Natural killer cell (primary cell): ENCODE measurements around the gene IRAK1. TPM values are rescaled to one million over a fixed set of nuclear protein-coding genes. Genes with fewer than 3 reads are reported as not detected.

ENCODE experiments used
- ATAC-seq, 3 donors: fragments of 150-1000 bp in 2 of 3; fragments of 200-7000 bp in 1 of 3; cut with Tn5 transposase; 1 replicate in 1 of 3; 2 replicates in 2 of 3; pipeline ENCODE4 v1.10.0; 2021; ENCODE audit warnings: mild to moderate bottlenecking in 2 of 3, moderate library complexity in 2 of 3
- DNase-seq, 2 donors: peaks; one replicate each; pipeline versions ENCODE4 v3.0.0 to v3.0.0-alpha.2; 2013 to 2021; ENCODE audit warnings: mixed read lengths in 1 of 2
- H3K27ac ChIP-seq: one replicate; pipeline ENCODE4 v1.5.1; 2013; ENCODE audit warnings: mild to moderate bottlenecking, low read length
- H3K27me3 ChIP-seq: one replicate; pipeline ENCODE4 v1.6.1; 2013; ENCODE audit warnings: low read length; ENCODE audit not compliant: control insufficient read depth, insufficient read depth
- H3K36me3 ChIP-seq: one replicate; pipeline ENCODE4 v1.6.1; 2013; ENCODE audit warnings: low read length; ENCODE audit not compliant: control insufficient read depth, insufficient read depth
- H3K4me1 ChIP-seq: one replicate; pipeline ENCODE4 v1.6.1; 2013; ENCODE audit warnings: low read length; ENCODE audit not compliant: control insufficient read depth, insufficient read depth
- H3K4me3 ChIP-seq: one replicate; pipeline ENCODE4 v1.5.1; 2013; ENCODE audit warnings: low read length
- H3K9me3 ChIP-seq: one replicate; pipeline ENCODE4 v1.6.1; 2013; ENCODE audit warnings: low read length; ENCODE audit not compliant: control insufficient read depth, insufficient read depth
- H3K27ac Mint-ChIP-seq, 2 donors: one replicate each; pipeline ENCODE4 v1.8.0; 2022; ENCODE audit warnings: mild to moderate bottlenecking in 2 of 2, mixed read lengths in 2 of 2, moderate library complexity in 1 of 2
- H3K27me3 Mint-ChIP-seq, 2 donors: one replicate each; pipeline ENCODE4 v1.8.0; 2022; ENCODE audit warnings: low read depth in 2 of 2, mixed read lengths in 2 of 2
- H3K36me3 Mint-ChIP-seq: one replicate; pipeline ENCODE4 v1.8.0; 2022; ENCODE audit warnings: mixed read lengths
- H3K4me1 Mint-ChIP-seq, 2 donors: one replicate each; pipeline ENCODE4 v1.8.0; 2022; ENCODE audit warnings: mixed read lengths in 2 of 2
- H3K4me3 Mint-ChIP-seq: one replicate; pipeline ENCODE4 v1.8.0; 2022; ENCODE audit warnings: mild to moderate bottlenecking, moderate library complexity, mixed read lengths
- H3K9me3 Mint-ChIP-seq, 2 donors: one replicate each; pipeline ENCODE4 v1.8.0; 2022; ENCODE audit warnings: mixed read lengths in 2 of 2
- CTCF ChIP-seq: fragments of 200-600 bp; IDR thresholded peaks from one replicate; pipeline ENCODE4 v1.8.0; 2022; ENCODE audit warnings: antibody characterized with exemption
- WGBS: methylation state at CpG from one replicate; pipeline ENCODE4 v1.1.7; 2013; ENCODE audit warnings: missing lambda C conversion rate; ENCODE audit not compliant: insufficient coverage; 5-methylcytosine and 5-hydroxymethylcytosine counted together
- intact Hi-C: fragments of 100-400 bp; cut with micrococcal nuclease; formaldehyde crosslinking; loops from one replicate; pipeline ENCODE4 v1.14.2; 2022
- total RNA-seq, 4 donors: library from RNA; stranded (reverse); fragments of 120-200 nt in 1 of 4; gene quantifications; one replicate each; pipeline versions ENCODE4 v1.2.3 to v1.2.4, GENCODE V29; 2013 to 2022

IRAK1 gene
- total RNA-seq, 3 donors from 2014 or later (not counting 1 experiment from before 2014, with no cell fraction given) = 87.5 to 114 (median 107) TPM

GRCh38 chrX:154023276-154024000 is 3.7 kb upstream of the IRAK1 start:
- Mint-ChIP-seq H3K27me3 (no peaks in the 10 kb centered on the region), H3K4me1 (peaks cover 0 to 7% of the 10 kb centered on the region in 2 donors), H3K36me3 (no peaks in the 10 kb centered on the region), H3K9me3 (no peaks in the 10 kb centered on the region), H3K27ac (peak overlapping the region in 1 of 2 donors; percentile 42), H3K4me3 (no peak overlapping the region)
- no peak for DNase-seq
- TF ChIP-seq CTCF = no peak
- Histone ChIP-seq H3K4me3 (no peak overlapping the region), H3K27me3 (no peaks in the 10 kb centered on the region), H3K36me3 (peaks cover 17% of the 10 kb centered on the region), H3K4me1 (peaks cover 20% of the 10 kb centered on the region), H3K27ac (no peak overlapping the region), H3K9me3 (no peaks in the 10 kb centered on the region)
- no peak for ATAC-seq
- WGBS = 93% methylated on average over 27 of the region's 27 CpGs
- intact Hi-C loops = no loop called here

- WGBS = 91% methylated on average over 5 of the region's 5 CpGs
- Histone ChIP-seq H3K9me3 (no peaks in the 10 kb centered on the region), H3K36me3 (peaks cover 12% of the 10 kb centered on the region), H3K4me1 (peaks cover 27% of the 10 kb centered on the region), H3K27me3 (no peaks in the 10 kb centered on the region), H3K4me3 (no peak overlapping the region), H3K27ac (no peak overlapping the region)
- Mint-ChIP-seq H3K27ac (no peak overlapping the region), H3K36me3 (no peaks in the 10 kb centered on the region), H3K27me3 (no peaks in the 10 kb centered on the region), H3K4me3 (no peak overlapping the region), H3K9me3 (no peaks in the 10 kb centered on the region), H3K4me1 (peaks cover 0 to 6% of the 10 kb centered on the region in 2 donors)
- no peak for TF ChIP-seq CTCF
- no peak for ATAC-seq
- no peak for DNase-seq
- intact Hi-C loops = no loop called here
Observed at GRCh38 chrX:154022108-154022507, 2.4 kb upstream of the IRAK1 start.

- Histone ChIP-seq H3K27ac (peak overlapping the region; percentile 77), H3K4me1 (peaks cover 27% of the 10 kb centered on the region), H3K27me3 (no peaks in the 10 kb centered on the region), H3K4me3 (no peak overlapping the region), H3K9me3 (no peaks in the 10 kb centered on the region), H3K36me3 (peaks cover 15% of the 10 kb centered on the region)
- H3K4me1 Mint-ChIP-seq = peaks cover 0 to 6% of the 10 kb centered on the region in 2 donors
- DNase-seq = peak in 1 of 2 donors; percentile 19
- TF ChIP-seq CTCF = no peak
- no peaks in the 10 kb centered on the region for H3K9me3 Mint-ChIP-seq
- no peak for ATAC-seq
- no peak overlapping the region for H3K27ac Mint-ChIP-seq
- intact Hi-C loops = no loop called here
- H3K4me3 Mint-ChIP-seq = no peak overlapping the region
- 65% methylated on average over 11 of the region's 11 CpGs for WGBS
- H3K36me3 Mint-ChIP-seq = no peaks in the 10 kb centered on the region
- no peaks in the 10 kb centered on the region for H3K27me3 Mint-ChIP-seq
Observed at GRCh38 chrX:154021131-154021611, 1.5 kb upstream of the IRAK1 start.
